Posterior cingulate gyrus (tissue), 11 donors: ENCODE results near the gene RPL7A.
"Not testable (repeated sequence)": the region's sequence is repeated elsewhere in the genome, so short reads cannot be mapped to it uniquely, and the experiment has no call there.

Source experiments
- DNase-seq, 10 donors: peaks; one replicate each; pipeline versions ENCODE4 v3.0.0 to v3.0.0-alpha.2; 2020 to 2021; ENCODE audit warnings: mixed read lengths in 3 of 10
- intact Hi-C: fragments of 100-400 bp; cut with DNase I; formaldehyde crosslinking; loops from one replicate; pipeline ENCODE4 v1.15.1; 2023

Gene RPL7A

DNA sequence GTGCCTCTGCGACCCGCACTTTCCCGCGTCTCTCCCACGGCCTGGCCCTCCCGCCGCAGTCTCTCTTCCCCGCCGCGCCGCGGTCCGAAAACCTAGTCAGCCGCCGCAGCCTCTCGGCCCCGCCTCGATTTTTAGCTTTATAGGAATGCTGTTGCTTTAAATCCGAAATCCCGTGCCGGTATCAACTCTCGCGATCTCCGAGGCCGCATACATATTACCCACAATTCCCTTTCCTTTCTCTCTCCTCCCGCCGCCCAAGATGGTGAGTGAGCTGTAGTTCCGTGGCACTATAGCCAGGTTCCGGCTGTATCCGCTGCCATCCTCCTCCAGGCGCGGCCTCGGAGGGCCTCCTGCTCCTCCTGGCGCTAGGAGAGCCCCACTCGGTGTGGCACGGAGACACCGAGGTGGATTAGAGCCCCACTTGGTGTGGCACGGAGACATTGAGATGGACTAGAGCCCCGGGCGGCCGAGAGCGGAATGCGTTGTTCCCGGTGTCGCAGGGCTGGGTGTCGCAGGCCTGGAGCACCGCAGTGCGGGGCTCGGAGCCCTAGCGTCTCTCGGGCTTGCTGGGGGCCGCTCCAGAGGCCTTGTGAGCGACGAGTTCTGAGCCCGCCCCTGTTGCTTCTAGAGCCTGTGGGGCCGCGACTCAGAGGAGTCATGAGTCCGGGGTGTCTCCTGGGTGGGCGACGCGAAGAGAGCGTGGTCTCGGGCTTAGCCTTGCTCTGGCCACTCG, at the start of gene RPL7A, which contains the start of gene MED22:
RPL7A (plus strand) TSS at position 234 of the 733 bp plus-strand sequence; CDS start at position 260, 26 bp downstream.
MED22 (minus strand) TSS at position 147 of the 733 bp plus-strand sequence. CDS start 1,469 bp downstream, outside the sequence.
- DNase-seq = peak; percentile 79 to 98 (median 86)
- intact Hi-C loops = no loop called here

GRCh38 chr9:133299996-133300395, 48.0 kb upstream of the RPL7A start:
- intact Hi-C loops = not testable (repeated sequence)
- peak in 1 of 10 donors; percentile 50 for DNase-seq

- DNase-seq = no peak
- intact Hi-C loops = no loop called here
Observed at GRCh38 chr9:133301253-133302230, 46.5 kb upstream of the RPL7A start.

- DNase-seq = no peak
- intact Hi-C loops = no loop called here
Observed at GRCh38 chr9:133303266-133304157, 44.5 kb upstream of the RPL7A start.

GRCh38 chr9:133304158-133304470, 43.9 kb upstream of the RPL7A start:
- intact Hi-C loops = no loop called here
- DNase-seq = no peak

DNA sequence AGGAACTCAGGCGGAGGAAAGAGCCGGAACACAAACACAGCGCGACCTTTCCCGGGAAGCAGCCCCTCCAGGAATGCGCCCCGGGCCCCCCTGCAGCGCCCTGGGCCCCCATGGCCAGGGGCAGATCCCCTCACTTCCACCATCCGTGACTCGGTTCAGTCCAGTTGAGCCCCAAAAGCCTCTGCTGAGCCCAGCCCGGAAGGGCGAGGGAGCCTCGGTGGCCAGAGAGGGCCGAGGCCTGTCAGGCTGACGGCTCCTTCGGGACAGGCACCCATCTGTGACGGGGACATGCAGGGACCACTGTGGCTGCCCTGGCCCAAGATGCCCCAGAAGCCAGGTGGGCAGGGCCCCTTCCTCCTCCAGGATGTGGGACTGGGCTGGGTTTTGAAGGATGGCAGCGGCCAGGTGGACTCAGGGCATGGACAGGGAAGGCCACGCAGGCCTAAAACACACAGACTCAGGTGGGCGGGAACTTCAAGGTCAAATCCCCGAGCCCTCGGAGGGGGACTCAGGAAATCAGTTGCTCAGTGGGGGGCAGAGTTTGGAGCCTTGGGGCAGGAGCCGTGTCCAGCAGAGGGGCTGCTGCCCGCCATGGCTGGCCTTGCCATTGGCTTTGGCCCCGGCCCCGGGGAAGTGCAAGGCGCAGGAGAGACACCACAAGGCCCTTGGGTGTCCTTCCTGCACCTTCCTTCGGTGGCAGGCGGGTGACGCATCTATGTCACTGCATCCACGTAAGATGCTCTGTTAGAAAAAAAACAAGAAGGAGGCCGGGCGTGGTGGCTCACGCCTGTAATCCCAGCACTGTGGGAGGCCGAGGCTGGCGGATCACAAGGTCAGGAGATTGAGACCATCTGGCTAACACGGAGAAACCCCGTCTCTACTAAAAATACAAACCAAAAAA, 43.3 kb upstream of the RPL7A start:
- intact Hi-C loops = no loop called here
- DNase-seq = peak in 1 of 10 donors; percentile 45

DNA sequence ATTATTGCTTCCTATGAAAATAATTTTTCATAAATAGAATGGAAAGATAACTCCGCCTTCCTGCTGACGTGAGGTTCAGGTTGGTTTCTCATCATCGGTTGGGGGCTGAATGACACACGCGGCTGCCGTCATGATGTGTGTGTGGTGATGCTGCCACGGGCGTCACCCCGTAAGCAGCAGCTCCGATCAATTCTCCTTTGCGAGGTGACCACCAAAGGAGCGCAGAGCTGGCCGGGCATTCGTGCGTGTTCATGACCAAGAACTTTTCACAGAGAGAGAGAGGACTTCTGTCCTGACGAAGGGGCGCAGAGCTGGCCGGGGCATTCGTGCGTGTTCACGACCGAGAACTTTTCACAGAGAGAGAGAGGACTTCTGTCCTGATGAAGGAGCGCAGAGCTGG, 42.3 kb upstream of the RPL7A start:
- intact Hi-C loops = no loop called here
- peak in 1 of 10 donors; percentile 17 for DNase-seq

GRCh38 chr9:133306242-133307204, 41.5 kb upstream of the RPL7A start:
- peak in 4 of 10 donors; percentile 7 to 68 (median 38) for DNase-seq
- intact Hi-C loops = no loop called here

GRCh38 chr9:133307301-133307700, 40.7 kb upstream of the RPL7A start:
- intact Hi-C loops = no loop called here
- DNase-seq = peak in 2 of 10 donors; percentile 24 to 59

GRCh38 chr9:133309608-133310007, 38.4 kb upstream of the RPL7A start:
- no peak for DNase-seq
- intact Hi-C loops = no loop called here

- intact Hi-C loops = no loop called here
- no peak for DNase-seq
Observed at GRCh38 chr9:133315997-133316396, 32.0 kb upstream of the RPL7A start.

DNA sequence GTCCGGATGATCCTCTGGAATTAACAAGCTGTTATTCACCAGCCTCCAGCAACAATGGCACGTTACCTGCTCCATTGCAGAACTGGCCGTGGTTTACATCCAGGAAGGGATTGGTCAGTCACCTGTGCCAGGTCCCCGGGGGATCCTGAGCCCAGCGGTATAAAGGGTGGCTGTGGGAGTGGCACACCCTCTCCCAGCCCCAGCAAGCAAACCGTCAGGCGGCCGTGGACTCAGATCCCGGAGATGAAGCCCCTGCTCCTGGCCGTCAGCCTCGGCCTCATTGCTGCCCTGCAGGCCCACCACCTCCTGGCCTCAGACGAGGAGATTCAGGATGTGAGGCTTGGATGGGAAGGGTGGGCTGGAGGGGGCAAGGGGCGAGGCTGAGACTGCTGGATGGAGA, 30.5 kb upstream of the RPL7A start:
- peak in 2 of 10 donors; percentile 45 to 60 for DNase-seq
- intact Hi-C loops = not testable (repeated sequence)

DNA sequence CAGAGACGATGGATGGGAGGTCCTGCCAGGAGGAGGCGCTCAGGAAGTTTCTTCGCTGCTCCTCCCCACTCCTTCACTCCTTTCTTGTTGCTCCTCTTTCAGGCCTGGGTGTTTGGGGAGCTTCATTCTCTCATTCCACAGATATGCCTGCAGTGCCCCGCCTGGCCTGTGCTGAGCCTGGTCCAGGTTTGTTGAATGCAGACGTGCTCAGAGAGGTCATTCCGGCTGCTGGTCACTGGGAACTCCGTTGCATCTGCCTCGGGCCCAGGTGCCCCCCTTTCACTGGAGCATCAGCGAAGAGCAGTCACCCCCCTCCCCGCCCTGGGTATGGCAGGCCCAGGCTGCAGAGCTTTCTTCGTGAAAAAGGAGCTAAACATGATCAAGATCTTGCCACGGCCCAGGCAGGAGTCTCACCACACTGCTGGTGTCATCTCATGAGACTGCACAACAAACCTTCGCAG, 27.6 kb upstream of the RPL7A start:
- DNase-seq = peak in 3 of 10 donors; percentile 49 to 74 (median 63)
- intact Hi-C loops = no loop called here

DNA sequence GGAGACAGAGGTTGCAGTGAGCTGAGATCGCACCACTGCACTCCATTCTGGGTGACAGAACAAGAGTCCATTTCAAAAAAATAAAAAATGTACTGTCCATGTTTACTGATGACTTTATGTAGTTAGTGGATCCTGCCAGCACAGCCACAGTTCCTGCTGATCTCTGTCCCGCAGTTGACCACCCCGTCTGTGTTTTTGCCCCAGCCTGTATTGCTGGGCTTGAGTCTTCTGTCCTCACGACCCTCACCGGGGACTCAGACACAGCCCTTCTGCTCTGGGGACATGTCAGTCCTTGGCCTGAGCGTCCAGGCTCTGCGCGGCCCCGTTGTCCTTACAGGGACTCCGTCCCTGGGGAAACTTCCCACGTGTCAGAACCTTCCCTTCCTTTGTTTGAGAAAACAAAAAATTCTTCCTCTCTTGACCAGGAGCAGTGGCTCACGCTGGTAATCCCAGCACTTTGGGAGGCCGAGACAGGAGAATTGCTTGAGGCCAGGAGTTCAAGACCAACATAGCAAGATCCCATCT, 26.5 kb upstream of the RPL7A start:
- DNase-seq = peak in 2 of 10 donors; percentile 42 to 64
- intact Hi-C loops = no loop called here

DNA sequence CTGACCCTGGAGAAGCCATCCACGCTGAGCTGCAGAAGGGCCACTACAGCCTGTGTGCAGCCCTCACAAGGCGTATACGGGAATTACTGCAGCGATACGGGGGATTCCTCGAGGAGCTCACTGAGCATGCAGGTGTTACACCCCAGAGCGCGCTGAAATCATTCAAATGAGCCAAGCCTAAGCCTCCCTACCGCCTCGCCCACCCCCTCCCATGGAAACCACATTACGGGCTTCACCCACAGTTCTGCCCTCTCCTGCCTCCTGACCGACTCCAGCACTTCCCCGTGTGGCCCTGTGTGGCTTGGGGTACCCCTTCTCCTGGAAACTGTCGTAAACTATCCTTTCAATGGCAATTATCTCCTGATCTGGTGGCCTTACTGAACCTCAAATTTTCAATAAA, 25.3 kb upstream of the RPL7A start:
- intact Hi-C loops = no loop called here
- peak in 3 of 10 donors; percentile 20 to 62 (median 32) for DNase-seq

GRCh38 chr9:133323211-133323610, 24.8 kb upstream of the RPL7A start:
- peak in 3 of 10 donors; percentile 20 to 57 (median 53) for DNase-seq

GRCh38 chr9:133323991-133324703, 23.9 kb upstream of the RPL7A start:
- peak in 3 of 10 donors; percentile 10 to 45 (median 39) for DNase-seq
- intact Hi-C loops = no loop called here

More at GRCh38 chr9:133323211-133323610, 24.8 kb upstream of the RPL7A start:
- intact Hi-C loops = no loop called here
